Nucleus accumbens (tissue), 56 donors: ENCODE data around the gene RHO.

Experiments
- DNase-seq, 56 donors: peaks; one replicate each; lab custom pipeline; 2025; lab: John Stamatoyannopoulos, UW

RHO gene

DNA sequence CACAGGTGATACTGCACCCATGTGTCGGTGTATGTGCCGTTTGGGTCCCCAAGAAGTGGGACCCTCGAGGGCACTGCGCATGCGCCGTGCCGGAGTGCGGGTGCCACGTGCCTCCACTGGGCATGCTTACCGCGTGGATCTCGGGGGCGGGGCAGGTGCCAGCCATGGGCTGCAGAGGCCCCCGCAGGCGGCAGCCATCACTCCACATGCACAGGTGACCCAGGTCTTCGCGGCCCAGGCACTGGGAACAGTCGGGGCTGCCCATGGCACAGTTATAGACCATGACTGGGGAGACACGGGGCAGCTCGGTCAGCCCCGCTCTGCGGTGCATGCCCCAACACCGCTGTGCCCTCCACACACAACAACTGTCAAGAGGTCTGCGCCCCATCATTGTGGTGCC is 45.8 kb downstream of the RHO start:
- DNase-seq: no peak

DNA sequence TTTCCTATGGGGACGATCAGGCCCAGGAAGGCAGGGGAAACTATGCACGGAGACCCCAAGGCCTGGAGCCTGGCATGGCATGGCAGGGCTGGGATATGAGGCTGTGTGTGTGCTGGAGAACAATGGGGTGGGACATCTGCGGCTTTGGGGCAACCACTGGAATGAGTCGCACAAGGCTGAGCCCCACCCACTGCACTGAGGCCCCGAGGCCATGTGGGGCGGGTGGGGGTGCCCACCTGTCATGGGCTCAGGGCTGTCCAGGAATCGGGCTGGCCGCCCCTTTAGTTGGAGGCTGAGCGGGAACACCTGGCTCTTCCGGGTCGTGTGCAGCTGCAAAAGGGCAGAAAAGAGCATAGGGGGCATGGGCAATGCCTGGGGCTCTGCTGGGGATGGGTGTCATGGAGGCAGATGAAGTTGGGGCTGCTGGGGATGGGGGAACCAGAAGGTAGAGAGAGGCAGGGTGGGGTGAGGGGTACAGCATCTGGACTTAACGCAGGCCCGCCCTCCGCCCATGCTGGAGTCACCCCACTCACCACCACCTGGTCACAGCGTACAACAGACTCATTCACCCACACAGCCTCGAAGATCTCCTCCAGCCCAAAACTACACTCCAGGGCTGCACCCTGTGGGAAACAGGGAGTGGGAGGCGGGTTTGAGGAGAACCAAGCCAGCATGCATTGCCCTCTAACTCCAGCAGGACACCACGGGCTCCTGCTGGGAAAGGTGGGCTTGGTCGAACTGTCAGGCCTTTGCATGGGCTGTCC is 47.0 kb downstream of the RHO start:
- DNase-seq: no peak

DNA sequence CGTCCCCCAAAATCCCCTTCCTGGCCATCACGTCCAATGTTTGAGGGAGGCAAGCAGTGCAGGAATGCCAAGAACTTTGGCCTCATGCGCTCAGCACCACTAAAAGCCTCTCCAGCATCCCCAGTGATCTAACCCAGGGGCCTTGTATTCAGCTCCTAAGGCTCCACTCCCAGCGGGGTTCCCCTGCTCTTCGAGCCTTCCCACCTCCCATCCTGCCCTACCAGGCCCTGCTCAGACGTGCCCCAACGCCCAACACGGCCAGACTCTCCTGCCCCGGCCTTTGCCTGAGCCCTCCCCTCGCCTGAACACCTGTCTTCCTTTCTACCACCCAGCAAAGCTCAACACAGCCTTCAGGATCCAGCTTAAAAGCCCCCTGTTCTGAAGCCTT is 47.6 kb downstream of the RHO start:
- no peak for DNase-seq

DNA sequence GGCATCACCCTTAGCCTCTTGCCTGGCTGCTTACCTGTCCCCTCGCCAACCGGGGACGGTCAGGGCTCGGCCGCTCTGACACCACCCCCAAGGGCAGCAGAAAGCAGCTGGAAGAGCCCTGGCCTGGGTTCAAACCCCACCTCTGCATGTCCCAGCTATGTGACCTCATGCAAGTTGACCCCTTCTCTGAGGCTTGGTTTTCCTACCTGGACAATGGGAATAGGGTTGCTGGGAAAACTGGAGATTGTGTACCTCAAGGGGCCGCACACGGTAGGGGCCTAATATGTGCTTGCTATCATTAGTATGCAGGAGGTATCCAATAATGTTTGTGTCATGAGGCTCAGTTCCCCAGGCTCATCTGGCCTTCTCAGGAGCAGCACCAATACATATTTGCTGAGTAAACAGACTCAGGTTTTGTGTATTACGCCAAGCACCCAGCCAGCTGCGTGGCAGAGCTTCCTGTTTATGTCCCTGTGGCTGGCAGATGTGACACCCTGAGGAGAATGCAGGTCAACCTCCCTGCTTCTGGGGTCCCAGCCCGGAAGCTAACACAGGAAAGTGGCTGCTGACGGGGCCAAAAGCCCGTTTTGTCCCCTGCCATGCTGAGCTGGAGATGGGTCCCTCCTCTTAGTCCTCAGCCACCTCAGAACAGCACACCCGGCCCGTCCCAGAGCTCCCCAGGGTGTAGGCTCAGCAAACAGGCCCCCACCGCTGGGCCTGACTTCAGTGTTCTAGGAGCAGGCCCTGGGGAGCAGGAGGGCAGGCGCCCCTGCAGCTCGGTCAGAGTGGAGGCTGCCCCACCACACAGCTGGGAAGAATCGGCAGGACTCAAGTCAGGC is 48.3 kb downstream of the RHO start:
- peak in 1 of 56 donors; percentile 21 for DNase-seq

DNA sequence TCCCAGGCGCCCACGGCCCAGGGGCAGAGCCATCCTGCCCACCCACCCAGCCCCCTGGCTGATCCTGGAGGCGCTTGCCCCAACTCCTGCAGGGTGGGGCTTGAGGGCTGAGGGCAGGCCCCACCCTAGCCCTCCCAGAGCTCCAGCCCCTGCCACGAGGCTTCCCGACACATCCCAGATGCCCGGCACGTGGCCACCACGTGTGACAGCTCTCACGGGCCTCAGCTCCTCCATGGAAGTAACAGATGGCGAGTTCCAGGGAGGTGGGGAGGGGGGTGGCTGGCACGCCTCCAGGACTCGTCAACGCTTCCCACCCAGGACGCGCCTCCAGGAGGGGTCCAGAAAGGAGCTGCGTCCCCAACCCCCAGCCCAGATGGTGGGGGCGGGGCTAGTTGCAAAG is 48.9 kb downstream of the RHO start:
- DNase-seq: peak in 1 of 56 donors; percentile 33

DNA sequence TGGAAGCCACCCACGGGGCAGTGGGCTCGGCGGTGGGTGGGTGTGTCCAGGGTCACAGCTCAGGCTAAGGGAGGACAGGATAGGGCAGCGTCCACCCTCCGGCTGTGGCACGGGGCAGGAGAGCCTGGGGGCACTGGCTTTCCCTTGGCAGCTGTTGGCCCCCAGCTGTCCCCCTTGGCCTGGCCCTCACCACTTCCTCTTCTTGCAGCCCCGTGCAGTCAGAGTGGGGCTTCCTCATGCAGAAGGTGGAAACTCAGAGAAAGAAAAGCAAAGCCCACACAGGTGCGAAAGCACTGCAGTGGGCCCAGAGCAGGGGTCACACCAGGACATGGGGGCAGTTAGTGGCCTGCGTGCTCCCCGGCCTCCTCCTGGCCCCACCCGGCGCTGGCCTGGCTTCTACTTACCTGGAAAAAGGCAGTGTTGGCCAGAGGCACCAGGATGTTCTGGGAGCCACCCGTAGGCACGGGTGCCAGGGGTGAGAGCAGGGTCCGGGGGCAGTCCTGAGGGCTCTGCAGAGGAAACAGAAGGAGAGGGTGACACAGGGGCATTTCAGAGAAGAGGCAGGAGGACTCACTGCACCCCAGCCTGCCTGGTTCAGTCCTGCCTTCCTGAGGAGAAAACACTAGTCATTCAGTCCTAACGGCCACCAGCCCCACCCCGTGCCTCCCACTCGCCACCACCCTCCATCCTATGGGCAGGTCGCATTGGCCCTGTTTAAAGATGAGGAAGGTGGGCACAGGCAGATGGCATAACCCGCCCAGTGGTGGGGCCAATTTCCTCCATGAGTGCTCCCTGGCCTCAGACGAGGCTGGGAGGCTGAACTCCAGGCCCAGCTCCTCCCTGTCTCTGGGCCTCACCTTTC is 49.7 kb downstream of the RHO start:
- peak in 3 of 56 donors; percentile 11 to 22 (median 20) for DNase-seq

DNA sequence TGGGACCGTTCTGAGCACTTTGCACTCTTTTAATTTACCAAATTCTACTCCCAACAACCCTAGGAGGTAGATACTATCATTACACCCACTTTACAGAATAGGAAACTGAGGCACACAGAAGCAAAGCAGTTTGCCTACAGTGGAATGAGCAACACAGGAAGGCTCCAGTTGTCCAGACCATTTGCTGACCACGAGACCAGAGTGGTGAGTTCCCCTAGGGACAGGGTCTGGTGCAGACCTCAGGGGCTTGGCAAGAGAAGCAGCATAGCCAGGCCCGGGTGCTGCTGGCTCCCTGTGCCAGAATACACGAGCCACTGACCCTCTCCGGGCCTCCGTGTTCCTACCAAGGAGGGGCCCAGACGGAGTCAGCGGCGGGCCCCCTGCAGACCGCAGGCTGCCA is 51.6 kb downstream of the RHO start:
- DNase-seq: no peak

DNA sequence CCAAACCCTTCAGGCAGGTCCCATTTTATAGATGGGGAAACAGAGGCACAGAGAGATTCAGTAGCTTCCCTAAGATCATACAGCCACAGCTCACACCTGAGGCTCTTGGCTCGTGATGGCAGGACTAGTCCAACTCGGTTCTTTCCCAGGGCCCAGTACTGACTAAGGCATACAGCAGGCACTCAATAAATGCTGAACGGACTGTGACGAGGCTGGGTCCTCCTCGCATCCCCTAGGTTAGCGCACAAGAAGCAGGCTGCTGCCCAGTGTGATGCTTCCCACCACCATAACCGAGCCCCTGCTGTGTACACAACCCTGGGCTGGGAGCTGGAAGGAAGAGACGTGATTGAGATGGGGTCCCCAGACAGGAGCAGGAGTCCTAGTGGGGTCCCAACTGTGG is 53.2 kb downstream of the RHO start:
- DNase-seq: no peak

DNA sequence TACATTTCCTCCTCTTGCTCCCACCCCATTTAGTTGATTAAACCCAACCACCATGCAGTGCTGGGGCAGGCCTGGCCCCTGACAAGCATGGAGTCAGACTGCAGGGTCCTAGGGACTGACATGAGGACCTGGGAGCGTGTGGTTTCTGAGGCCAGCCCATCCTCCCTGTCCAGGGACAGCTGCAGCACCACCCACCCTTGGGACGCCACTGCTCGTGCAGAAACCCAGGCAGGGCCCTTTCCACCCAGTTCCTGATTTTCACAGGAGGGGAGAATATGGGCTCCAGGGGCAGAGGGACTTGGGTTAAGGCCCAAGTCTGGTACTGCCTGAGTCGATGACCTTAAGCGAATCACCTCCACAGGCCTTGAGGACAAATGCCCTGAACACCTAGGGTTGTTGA is 54.4 kb downstream of the RHO start:
- no peak for DNase-seq

DNA sequence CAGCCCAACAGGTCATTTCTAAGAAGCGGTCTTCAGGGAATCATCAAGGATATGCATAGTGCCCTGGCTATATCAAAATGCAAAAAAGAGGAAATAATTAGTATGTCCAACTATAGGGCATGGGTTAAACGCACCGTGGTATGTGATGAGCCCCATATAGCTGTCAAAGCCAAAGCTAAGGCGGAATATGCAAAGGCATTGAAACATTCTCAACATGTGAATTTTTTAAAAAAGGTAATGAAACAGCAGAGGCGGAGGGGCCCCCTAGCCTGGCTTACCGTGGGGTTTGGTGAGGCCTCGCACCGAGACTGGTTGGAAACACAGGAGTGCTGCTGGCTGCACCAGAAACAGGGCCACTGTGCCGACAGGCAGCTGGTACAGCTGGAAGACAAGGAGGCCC is 54.9 kb downstream of the RHO start:
- no peak for DNase-seq

DNA sequence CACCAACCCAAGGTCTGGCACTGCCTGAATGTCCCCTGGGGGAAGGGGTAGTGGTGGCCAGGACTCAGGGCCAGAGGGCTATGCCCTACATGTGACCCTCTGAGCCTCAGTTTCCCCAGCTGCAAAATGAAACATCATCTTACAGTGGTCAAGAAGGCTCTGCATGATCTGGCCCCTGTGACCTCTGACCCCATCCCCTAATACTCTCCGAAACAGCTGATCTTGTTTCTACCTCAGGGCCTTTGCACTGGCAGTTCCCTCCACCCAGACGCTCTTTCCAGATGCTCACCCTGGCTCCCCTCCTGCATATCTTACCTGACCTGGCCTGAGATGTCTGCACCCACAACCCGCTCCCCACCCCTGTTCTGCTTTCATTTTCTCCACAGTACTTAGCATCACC is 56.2 kb downstream of the RHO start:
- no peak for DNase-seq
